ENCODE data around the gene P3H2. TPM values are rescaled to one million over a fixed set of nuclear protein-coding genes. Genes with fewer than 3 reads are reported as not detected.

Gene P3H2
- total RNA-seq, 1 donor from 2014 or later, result 23.5 TPM

DNA sequence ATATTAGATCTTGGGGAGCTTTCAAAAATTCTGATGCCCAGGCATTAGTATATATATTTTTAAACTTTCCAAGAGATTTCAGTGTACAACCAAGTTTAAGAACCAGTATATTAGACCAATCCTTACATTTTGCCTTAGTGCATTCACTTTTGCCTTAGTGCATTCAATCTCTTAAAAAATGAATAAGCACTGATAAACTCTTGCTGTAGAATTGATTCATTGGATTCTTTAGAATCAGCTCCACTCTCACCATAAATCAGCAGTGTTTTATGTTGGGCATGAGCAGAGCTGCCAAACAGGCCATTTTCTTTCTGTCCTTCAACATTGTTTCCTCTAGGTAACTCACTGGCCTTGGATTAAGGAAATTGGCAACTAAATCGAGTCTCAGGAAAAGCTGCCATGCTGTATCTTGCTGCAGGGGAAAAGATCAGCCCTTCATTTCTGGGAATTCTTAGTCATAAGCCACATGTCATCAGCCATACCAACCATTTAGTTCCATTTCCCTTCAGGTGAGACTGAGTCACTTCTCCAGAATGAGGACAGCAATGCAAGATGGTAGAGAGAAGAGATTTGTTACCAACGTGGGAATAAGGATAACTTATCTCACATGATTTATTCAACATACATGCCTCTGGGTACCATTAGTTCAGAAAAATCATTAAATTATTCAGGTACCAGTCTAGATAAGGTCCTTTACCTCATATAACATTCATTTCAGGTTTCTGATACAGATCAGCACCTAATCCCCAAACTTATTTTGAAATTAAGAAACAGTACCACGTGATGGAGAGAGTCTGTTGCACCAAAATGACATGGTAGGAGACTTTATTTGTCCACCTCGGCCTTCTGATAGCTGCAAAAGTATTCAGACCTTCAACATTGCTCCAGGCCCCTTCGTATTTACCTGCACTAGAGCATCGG lies 192.5 kb downstream of the P3H2 start:
- no peaks in the 10 kb centered on the region for H3K9me3 Mint-ChIP-seq
- H3K36me3 Mint-ChIP-seq, result no peaks in the 10 kb centered on the region
- TF ChIP-seq CTCF (conservative IDR thresholded peaks at IDR 0.05), result no peak
- no peak for DNase-seq (ENCODE audit: extremely low spot score, unreplicated experiment)
- no peak overlapping the region for H3K27ac Mint-ChIP-seq
- no peak overlapping the region for H3K4me3 Mint-ChIP-seq
- no peaks in the 10 kb centered on the region for H3K27me3 Mint-ChIP-seq
- no peaks in the 10 kb centered on the region for H3K4me1 Mint-ChIP-seq (ENCODE audit: unreplicated experiment)

GRCh38 chr3:189921770-189922169 lies 198.9 kb downstream of the P3H2 start:
- Mint-ChIP-seq H3K36me3 (no peaks in the 10 kb centered on the region), H3K27me3 (no peaks in the 10 kb centered on the region), H3K4me3 (no peak overlapping the region), H3K9me3 (no peaks in the 10 kb centered on the region), H3K4me1 (ENCODE audit: unreplicated experiment) (no peaks in the 10 kb centered on the region), H3K27ac (no peak overlapping the region)
- TF ChIP-seq CTCF (conservative IDR thresholded peaks at IDR 0.05), result no peak
- no peak for DNase-seq (ENCODE audit: extremely low spot score, unreplicated experiment)

DNA sequence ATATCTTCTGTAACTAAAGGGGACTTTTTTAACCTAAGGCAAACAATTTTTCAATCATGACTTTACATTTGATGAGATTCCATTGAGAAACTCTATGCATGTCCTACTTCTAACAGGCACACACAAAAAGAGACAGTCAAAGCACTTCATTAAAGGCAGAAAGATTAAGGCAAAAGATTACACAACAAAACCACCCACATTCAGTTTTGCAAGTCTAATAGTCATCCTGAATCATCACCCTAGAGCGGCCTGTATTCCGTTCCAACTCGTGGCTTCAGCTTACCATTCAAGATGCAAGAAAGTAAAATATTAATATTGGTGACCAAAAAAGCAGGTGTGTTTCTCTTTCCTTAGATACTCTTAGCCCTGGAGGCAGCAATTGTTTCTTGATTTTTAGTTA lies 205.9 kb downstream of the P3H2 start:
- no peak overlapping the region for H3K27ac Mint-ChIP-seq
- H3K27me3 Mint-ChIP-seq, result no peaks in the 10 kb centered on the region
- no peaks in the 10 kb centered on the region for H3K4me1 Mint-ChIP-seq (ENCODE audit: unreplicated experiment)
- H3K36me3 Mint-ChIP-seq, result no peaks in the 10 kb centered on the region
- TF ChIP-seq CTCF (conservative IDR thresholded peaks at IDR 0.05), result no peak
- no peak overlapping the region for H3K4me3 Mint-ChIP-seq
- H3K9me3 Mint-ChIP-seq, result no peaks in the 10 kb centered on the region
- no peak for DNase-seq (ENCODE audit: extremely low spot score, unreplicated experiment)

DNA sequence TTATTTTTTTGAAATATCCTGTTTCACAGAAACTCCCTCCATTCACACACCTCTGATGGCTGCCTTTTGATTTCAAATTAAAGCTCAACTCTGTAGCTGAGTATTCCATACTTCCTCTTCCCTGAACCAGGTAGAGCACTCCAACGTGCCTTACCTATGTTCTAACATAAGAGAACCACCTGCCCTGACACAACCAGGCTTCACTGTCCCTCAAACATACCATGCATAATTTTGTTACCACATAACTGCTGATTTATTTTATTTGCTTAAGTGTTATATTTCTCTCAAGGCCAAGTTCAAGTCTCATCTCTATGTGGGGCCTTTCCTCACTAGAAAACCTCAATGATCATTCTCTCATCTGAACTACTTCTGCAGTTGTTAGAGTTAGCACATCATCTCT lies 209.7 kb downstream of the P3H2 start:
- Mint-ChIP-seq H3K4me1 (ENCODE audit: unreplicated experiment) (no peaks in the 10 kb centered on the region), H3K9me3 (no peaks in the 10 kb centered on the region)

DNA sequence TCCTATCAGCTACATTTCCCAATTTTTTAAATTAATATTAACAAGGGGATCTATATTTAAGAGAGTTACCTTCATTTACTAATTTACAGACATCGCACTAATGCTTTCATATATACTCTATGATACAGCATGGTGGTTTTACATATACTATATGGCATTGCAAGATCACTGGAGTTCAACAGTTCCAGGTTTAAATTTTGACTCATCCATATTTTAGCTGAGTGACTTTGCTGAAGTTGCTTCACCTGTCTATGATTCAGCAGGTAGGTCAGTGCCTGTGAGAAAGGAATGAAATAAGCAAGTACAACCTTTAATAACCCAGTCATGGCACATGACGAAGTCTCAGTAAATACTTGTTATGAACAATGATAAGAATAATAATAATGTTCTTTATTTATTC lies 211.1 kb downstream of the P3H2 start:
- Mint-ChIP-seq H3K4me1 (ENCODE audit: unreplicated experiment) (no peaks in the 10 kb centered on the region), H3K9me3 (no peaks in the 10 kb centered on the region), H3K27ac (no peak overlapping the region), H3K36me3 (no peaks in the 10 kb centered on the region), H3K4me3 (no peak overlapping the region), H3K27me3 (no peaks in the 10 kb centered on the region)
- TF ChIP-seq CTCF (conservative IDR thresholded peaks at IDR 0.05), result no peak
- no peak for DNase-seq (ENCODE audit: extremely low spot score, unreplicated experiment)

More for the DNA sequence above, 209.7 kb downstream of the P3H2 start:
- no peak overlapping the region for H3K27ac Mint-ChIP-seq
- no peaks in the 10 kb centered on the region for H3K36me3 Mint-ChIP-seq
- DNase-seq (ENCODE audit: extremely low spot score, unreplicated experiment), result no peak
- H3K27me3 Mint-ChIP-seq, result no peaks in the 10 kb centered on the region
- H3K4me3 Mint-ChIP-seq, result no peak overlapping the region
- TF ChIP-seq CTCF (conservative IDR thresholded peaks at IDR 0.05), result no peak
